ENCODE measurements around the gene TECPR1.

Gene TECPR1

GRCh38 chr7:98284335-98285036, 32.5 kb upstream of the TECPR1 start:
- DNase-seq (ENCODE audit: low spot score) = peak; percentile 90

GRCh38 chr7:98283887-98284222, 31.8 kb upstream of the TECPR1 start:
- DNase-seq (ENCODE audit: low spot score) = no peak

- DNase-seq (ENCODE audit: low spot score) = no peak
Measured at GRCh38 chr7:98283127-98283886, 31.3 kb upstream of the TECPR1 start.

GRCh38 chr7:98282703-98283102, 30.7 kb upstream of the TECPR1 start:
- DNase-seq (ENCODE audit: low spot score) = no peak

GRCh38 chr7:98281757-98282606, 29.9 kb upstream of the TECPR1 start:
- no peak for DNase-seq (ENCODE audit: low spot score)

GRCh38 chr7:98280791-98281756, 29.0 kb upstream of the TECPR1 start, which contains the start of gene BRI3:
Gene BRI3, plus strand, starts transcription at chr7:98281686. Its CDS starts 110 bp downstream, at chr7:98281796.
- peak; percentile 94 for DNase-seq (ENCODE audit: low spot score)

GRCh38 chr7:98280296-98280695, 28.3 kb upstream of the TECPR1 start:
- DNase-seq (ENCODE audit: low spot score) = no peak

GRCh38 chr7:98278936-98279335, 26.9 kb upstream of the TECPR1 start:
- DNase-seq (ENCODE audit: low spot score) = no peak

GRCh38 chr7:98278408-98278807, 26.4 kb upstream of the TECPR1 start:
- no peak for DNase-seq (ENCODE audit: low spot score)

- no peak for DNase-seq (ENCODE audit: low spot score)
Measured at GRCh38 chr7:98276241-98276761, 24.3 kb upstream of the TECPR1 start.

- no peak for DNase-seq (ENCODE audit: low spot score)
Measured at GRCh38 chr7:98267303-98267702, 15.3 kb upstream of the TECPR1 start.

- DNase-seq (ENCODE audit: low spot score) = no peak
Measured at GRCh38 chr7:98266840-98267239, 14.8 kb upstream of the TECPR1 start.

GRCh38 chr7:98265841-98266271, 13.8 kb upstream of the TECPR1 start:
- DNase-seq (ENCODE audit: low spot score) = no peak

GRCh38 chr7:98257701-98258100, 5.7 kb upstream of the TECPR1 start:
- DNase-seq (ENCODE audit: low spot score) = no peak

- no peak for DNase-seq (ENCODE audit: low spot score)
Measured at GRCh38 chr7:98256431-98256830, 4.4 kb upstream of the TECPR1 start.

GRCh38 chr7:98254951-98255610, 3.0 kb upstream of the TECPR1 start:
- no peak for DNase-seq (ENCODE audit: low spot score)

GRCh38 chr7:98254516-98254915, 2.5 kb upstream of the TECPR1 start:
- no peak for DNase-seq (ENCODE audit: low spot score)

GRCh38 chr7:98252425-98253054, 508 bp upstream of the TECPR1 start:
- peak; percentile 41 for DNase-seq (ENCODE audit: low spot score)

- DNase-seq (ENCODE audit: low spot score) = no peak
Measured at GRCh38 chr7:98251231-98251600, 816 bp downstream of the TECPR1 start.

GRCh38 chr7:98250789-98251188, 1.2 kb downstream of the TECPR1 start:
- no peak for DNase-seq (ENCODE audit: low spot score)
